ENCODE data around the gene PDE4D. TPM values are rescaled to one million over a fixed set of nuclear protein-coding genes. Genes with fewer than 3 reads are reported as not detected.

Gene PDE4D
- total RNA-seq, 1 donor from 2014 or later = 2.3 TPM

DNA sequence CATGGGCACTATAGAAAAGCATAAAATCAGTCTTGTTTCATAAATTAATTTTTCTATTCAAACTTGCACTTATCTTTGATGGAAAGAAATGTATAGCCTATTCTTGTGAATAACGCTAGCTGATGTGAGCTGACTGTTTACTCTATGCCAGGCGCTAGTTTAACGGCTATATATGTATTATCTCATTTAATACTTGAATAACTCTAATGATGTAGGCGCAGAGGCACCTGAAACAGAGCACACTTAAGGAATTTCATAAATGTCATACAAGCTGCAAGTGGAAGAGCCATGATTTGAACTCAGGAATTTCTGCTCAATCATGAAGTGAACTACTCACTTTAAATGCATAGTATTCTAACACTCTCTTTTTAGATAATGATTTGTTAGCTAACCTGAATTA, 551.8 kb downstream of the PDE4D start:
- no peak overlapping the region for H3K27ac Mint-ChIP-seq
- no peak overlapping the region for H3K27ac ChIP-seq
- no peaks in the 10 kb centered on the region for H3K36me3 Mint-ChIP-seq
- no peaks in the 10 kb centered on the region for H3K27me3 ChIP-seq
- no peak for DNase-seq (ENCODE audit: low spot score)
- no peak overlapping the region for H3K4me3 ChIP-seq
- TF ChIP-seq EZH2 (IDR thresholded peaks at IDR 0.05) = no peak
- no peak for TF ChIP-seq EZH2phosphoT487 (IDR thresholded peaks at IDR 0.05)
- TF ChIP-seq, protein P1, sequence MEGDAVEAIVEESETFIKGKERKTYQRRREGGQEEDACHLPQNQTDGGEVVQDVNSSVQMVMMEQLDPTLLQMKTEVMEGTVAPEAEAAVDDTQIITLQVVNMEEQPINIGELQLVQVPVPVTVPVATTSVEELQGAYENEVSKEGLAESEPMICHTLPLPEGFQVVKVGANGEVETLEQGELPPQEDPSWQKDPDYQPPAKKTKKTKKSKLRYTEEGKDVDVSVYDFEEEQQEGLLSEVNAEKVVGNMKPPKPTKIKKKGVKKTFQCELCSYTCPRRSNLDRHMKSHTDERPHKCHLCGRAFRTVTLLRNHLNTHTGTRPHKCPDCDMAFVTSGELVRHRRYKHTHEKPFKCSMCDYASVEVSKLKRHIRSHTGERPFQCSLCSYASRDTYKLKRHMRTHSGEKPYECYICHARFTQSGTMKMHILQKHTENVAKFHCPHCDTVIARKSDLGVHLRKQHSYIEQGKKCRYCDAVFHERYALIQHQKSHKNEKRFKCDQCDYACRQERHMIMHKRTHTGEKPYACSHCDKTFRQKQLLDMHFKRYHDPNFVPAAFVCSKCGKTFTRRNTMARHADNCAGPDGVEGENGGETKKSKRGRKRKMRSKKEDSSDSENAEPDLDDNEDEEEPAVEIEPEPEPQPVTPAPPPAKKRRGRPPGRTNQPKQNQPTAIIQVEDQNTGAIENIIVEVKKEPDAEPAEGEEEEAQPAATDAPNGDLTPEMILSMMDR (IDR thresholded peaks at IDR 0.05) = no peak
- H3K9me3 ChIP-seq (ENCODE audit: low read depth) = no peaks in the 10 kb centered on the region
- H3K27me3 Mint-ChIP-seq (ENCODE audit: insufficient read depth, low read depth) = no peaks in the 10 kb centered on the region
- H4K20me1 ChIP-seq (ENCODE audit: low read depth) = no peaks in the 10 kb centered on the region
- H3K4me2 ChIP-seq = no peak overlapping the region
- H3K4me3 Mint-ChIP-seq = no peak overlapping the region
- no peaks in the 10 kb centered on the region for H3F3A ChIP-seq (ENCODE audit: low read depth)
- H3K79me2 ChIP-seq (ENCODE audit: low read depth) = no peaks in the 10 kb centered on the region
- H3K9me3 Mint-ChIP-seq = peaks cover 4% of the 10 kb centered on the region
- H3K36me3 ChIP-seq = no peaks in the 10 kb centered on the region
- no peak overlapping the region for H3K9ac ChIP-seq
- H3K4me1 ChIP-seq = peaks cover 2% of the 10 kb centered on the region
- peaks cover 6% of the 10 kb centered on the region for H3K4me1 Mint-ChIP-seq
- no peak overlapping the region for H2AFZ ChIP-seq (replicated peaks)

DNA sequence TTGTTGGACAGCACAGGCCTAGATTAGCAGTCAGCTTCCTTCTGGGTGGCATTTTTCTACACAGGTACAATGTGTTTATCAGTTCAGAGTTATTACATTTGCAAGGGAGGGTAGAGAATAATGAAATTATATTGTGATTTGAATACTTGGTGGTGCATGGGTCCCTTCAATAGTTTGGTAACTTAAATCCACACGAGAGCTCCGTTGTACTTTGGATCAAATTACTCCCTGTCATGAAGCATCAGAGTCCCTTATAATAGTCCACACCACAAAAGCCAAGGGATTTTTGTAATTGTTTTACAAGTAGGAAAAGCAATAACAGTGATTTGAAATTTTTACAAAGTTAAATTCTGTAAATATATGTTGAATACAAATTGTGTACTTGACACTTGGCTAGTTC, 552.4 kb downstream of the PDE4D start:
- Histone ChIP-seq H2AFZ (replicated peaks) (no peak overlapping the region), H4K20me1 (ENCODE audit: low read depth) (no peaks in the 10 kb centered on the region), H3K27ac (no peak overlapping the region), H3K79me2 (ENCODE audit: low read depth) (no peaks in the 10 kb centered on the region), H3K4me1 (no peaks in the 10 kb centered on the region), H3K27me3 (no peaks in the 10 kb centered on the region), H3K9ac (no peak overlapping the region), H3K36me3 (no peaks in the 10 kb centered on the region), H3K9me3 (ENCODE audit: low read depth) (no peaks in the 10 kb centered on the region), H3K4me2 (no peak overlapping the region), H3K4me3 (no peak overlapping the region), H3F3A (ENCODE audit: low read depth) (no peaks in the 10 kb centered on the region)
- peaks cover 6% of the 10 kb centered on the region for H3K4me1 Mint-ChIP-seq
- no peak for TF ChIP-seq EZH2 (IDR thresholded peaks at IDR 0.05)
- TF ChIP-seq, protein P1 (IDR thresholded peaks at IDR 0.05) = no peak
- no peak for TF ChIP-seq EZH2phosphoT487 (IDR thresholded peaks at IDR 0.05)
- DNase-seq (ENCODE audit: low spot score) = no peak
- H3K4me3 Mint-ChIP-seq = no peak overlapping the region
- H3K9me3 Mint-ChIP-seq = peaks cover 4% of the 10 kb centered on the region
- no peaks in the 10 kb centered on the region for H3K36me3 Mint-ChIP-seq
- H3K27me3 Mint-ChIP-seq (ENCODE audit: insufficient read depth, low read depth) = no peaks in the 10 kb centered on the region
- no peak overlapping the region for H3K27ac Mint-ChIP-seq

DNA sequence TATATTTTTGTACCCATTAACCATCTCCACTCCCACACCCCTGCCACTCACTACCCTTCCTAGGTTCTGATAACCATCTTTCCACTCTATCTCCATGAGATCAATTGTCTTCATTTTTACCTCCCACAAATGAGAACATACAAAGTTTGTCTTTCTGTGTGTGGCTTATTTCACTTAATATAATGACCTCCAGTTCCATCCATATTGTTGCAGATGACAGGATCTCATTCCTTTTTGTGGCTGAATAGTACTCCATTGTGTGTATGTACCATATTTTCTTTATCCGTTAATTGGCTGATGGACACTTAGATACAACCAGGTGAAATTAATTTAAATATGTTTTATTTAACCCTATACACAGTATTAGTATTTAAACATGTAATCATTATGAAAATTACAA, 552.9 kb downstream of the PDE4D start:
- H3K36me3 Mint-ChIP-seq = no peaks in the 10 kb centered on the region

More for the DNA sequence above, 552.9 kb downstream of the PDE4D start:
- TF ChIP-seq EZH2 (IDR thresholded peaks at IDR 0.05) (no peak), EZH2phosphoT487 (IDR thresholded peaks at IDR 0.05) (no peak)
- TF ChIP-seq, protein P1 (IDR thresholded peaks at IDR 0.05) = no peak
- Histone ChIP-seq H4K20me1 (ENCODE audit: low read depth) (no peaks in the 10 kb centered on the region), H3K4me2 (no peak overlapping the region), H3K9me3 (ENCODE audit: low read depth) (no peaks in the 10 kb centered on the region), H3K27ac (no peak overlapping the region), H3K4me3 (no peak overlapping the region), H3K4me1 (no peaks in the 10 kb centered on the region), H3F3A (ENCODE audit: low read depth) (no peaks in the 10 kb centered on the region), H3K27me3 (no peaks in the 10 kb centered on the region), H3K9ac (no peak overlapping the region), H2AFZ (replicated peaks) (no peak overlapping the region), H3K36me3 (no peaks in the 10 kb centered on the region), H3K79me2 (ENCODE audit: low read depth) (no peaks in the 10 kb centered on the region)
- no peak overlapping the region for H3K27ac Mint-ChIP-seq
- H3K4me3 Mint-ChIP-seq = no peak overlapping the region
- peaks cover 6% of the 10 kb centered on the region for H3K4me1 Mint-ChIP-seq
- no peaks in the 10 kb centered on the region for H3K27me3 Mint-ChIP-seq (ENCODE audit: insufficient read depth, low read depth)
- H3K9me3 Mint-ChIP-seq = peaks cover 4% of the 10 kb centered on the region
- no peak for DNase-seq (ENCODE audit: low spot score)

Data from neural progenitor cell (in vitro differentiated cells).